Stimulated activated naive CD8-positive, alpha-beta T cell treated with anti-CD3 and anti-CD28 coated beads, Interleukin-15, amount 100 ng/mL, for 72 hours (primary cell): ENCODE results near the gene CSTB.
"Not testable (repeated sequence)": the region's sequence is repeated elsewhere in the genome, so short reads cannot be mapped to it uniquely, and the experiment has no call there.

Source experiments
- ATAC-seq: fragments of 150-1000 bp; cut with Tn5 transposase; 2 replicates; pipeline ENCODE4 v1.10.0; 2021; ENCODE audit warnings: mild to moderate bottlenecking, moderate library complexity
- DNase-seq, 2 donors: peaks; one replicate each; pipeline ENCODE4 v3.0.0; 2021 to 2022
- H3K27ac Mint-ChIP-seq, 2 donors: one replicate each; pipeline ENCODE4 v1.8.0; 2022; ENCODE audit warnings: mild to moderate bottlenecking in 2 of 2, mixed read lengths in 2 of 2, moderate library complexity in 2 of 2
- H3K27me3 Mint-ChIP-seq: one replicate; pipeline ENCODE4 v1.8.0; 2022; ENCODE audit warnings: mixed read lengths
- H3K4me1 Mint-ChIP-seq: one replicate; pipeline ENCODE4 v1.8.0; 2022; ENCODE audit warnings: mild to moderate bottlenecking, mixed read lengths
- H3K4me3 Mint-ChIP-seq, 2 donors: one replicate each; pipeline ENCODE4 v1.8.0; 2022; ENCODE audit warnings: mild to moderate bottlenecking in 2 of 2, mixed read lengths in 2 of 2, moderate library complexity in 1 of 2
- H3K9me3 Mint-ChIP-seq, 2 donors: one replicate each; pipeline ENCODE4 v1.8.0; 2022; ENCODE audit warnings: mixed read lengths in 2 of 2

CSTB gene, protein sequence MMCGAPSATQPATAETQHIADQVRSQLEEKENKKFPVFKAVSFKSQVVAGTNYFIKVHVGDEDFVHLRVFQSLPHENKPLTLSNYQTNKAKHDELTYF

DNA sequence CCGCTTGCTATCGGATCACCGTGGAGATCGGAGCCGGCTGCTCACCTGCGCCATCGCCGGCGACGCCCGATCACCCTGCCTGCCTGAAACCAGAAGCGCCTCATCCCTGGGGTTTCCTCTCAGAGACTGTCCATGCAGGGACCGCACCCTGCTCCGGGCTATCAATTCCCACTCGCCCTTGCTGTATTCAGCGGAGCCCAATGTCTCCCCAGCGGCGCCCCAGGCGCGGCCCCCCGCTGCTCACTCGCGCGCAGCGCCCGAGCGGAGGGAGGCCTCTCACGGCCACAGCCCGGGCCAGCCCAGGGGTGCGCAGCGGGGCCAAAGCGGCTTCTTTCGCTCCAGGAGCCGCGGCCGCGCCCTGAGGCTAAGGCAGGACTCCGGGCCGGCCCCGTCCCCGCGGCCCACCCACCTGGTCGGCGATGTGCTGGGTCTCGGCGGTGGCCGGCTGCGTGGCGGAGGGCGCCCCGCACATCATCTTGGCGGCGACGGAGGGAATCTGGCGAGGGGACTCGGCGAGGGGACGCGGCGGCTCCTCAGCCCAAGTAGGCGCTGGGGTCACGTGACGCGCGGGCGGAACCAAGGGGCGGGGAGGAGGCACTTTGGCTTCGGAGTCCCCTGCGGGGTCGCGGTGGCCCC lies at the start of gene CSTB:
CSTB (minus strand) TSS at position 514 of the 636 bp plus-strand sequence; CDS start at position 475, 39 bp downstream.
- ATAC-seq (peak; percentile 82), DNase-seq (peak; percentile 82 to 83)
- Mint-ChIP-seq H3K27me3 (no peaks in the 10 kb centered on the region), H3K9me3 (peaks cover 0 to 10% of the 10 kb centered on the region in 2 donors), H3K4me1 (peaks cover 67% of the 10 kb centered on the region), H3K4me3 (peak within 1 kb of the TSS; percentile 88 to 91), H3K27ac (peak within 1 kb of the TSS; percentile 78 to 87)

DNA sequence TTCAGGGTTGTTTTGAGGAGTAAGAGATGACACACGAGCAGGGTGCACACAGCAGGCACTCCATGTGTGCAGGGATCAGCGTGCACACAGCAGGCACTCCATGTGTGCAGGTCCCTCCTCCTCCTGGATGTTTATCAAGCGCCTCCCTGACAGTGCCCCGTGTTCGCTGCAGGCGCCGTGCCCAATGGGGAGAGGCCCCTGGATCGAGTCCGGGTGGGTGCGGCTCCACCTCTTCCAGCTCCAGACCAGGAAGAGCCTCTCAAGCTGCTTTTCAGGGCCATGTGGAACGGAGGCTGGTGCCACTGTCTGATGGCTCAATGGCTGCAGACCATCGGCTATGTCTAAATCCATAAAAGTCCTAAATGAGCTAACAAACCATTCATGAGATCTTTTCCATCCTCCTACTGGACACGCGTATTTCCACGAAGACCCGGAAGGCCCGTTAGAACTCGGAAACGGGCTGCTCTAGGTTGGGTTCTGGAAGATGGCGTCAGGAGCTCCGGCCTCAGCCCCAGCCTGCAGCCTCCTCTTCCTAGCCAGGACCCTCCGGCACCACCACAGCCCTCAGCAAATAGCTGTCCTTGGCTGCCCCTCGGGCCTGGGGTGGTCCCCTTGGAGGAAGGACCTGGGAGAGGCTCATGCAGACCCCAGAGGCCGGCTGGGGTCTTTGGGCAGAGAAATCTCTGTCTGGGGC lies 49.3 kb upstream of the CSTB start:
- Mint-ChIP-seq H3K27ac (no peak overlapping the region), H3K4me1 (no peaks in the 10 kb centered on the region), H3K27me3 (peaks cover 23% of the 10 kb centered on the region), H3K4me3 (no peak overlapping the region), H3K9me3 (no peaks in the 10 kb centered on the region)
- DNase-seq (no peak), ATAC-seq (no peak)

DNA sequence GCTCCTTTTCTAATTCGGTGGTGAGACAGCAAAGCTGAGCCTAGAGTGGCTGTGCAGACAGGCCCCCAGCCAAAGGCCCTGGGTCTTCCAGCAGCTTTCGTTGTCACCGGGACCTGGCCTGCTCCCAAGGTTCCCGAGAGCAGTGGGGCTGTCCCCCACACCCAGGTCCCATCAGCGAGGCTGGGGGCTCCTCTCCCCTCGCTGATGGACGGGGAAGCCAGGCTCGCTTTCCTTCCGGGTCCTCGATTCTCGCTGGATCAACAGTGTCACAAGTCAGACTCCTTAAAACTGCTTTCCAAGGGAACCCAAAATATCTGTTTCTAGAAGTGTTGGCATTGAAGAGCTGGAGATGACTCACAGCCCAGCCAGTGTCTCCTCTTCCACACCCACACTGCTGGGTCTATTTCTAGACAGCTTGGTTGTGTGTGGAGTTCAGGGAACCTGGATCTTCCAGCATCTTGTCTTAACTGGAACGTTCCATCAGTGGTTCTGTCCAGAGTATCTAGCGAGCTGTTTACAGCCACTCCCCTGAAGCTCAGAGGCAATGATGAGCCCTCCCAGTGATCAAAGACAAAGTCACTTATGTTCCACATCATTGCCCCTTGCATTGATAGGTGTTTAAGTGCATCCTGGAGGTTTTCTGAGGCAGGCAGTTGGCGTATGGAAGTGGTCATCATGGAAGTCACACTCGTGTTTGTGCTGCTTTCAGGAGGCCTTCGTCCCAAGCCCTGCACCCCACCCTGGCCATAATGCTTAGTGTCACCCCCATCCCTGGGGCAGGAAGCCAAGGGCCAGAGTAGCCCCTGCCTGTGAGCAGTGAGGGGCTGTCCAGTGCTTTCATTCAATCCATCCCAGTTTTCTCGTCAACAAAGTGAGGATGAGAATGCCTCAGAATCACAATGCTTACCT lies 48.5 kb upstream of the CSTB start:
- Mint-ChIP-seq H3K4me1 (no peaks in the 10 kb centered on the region), H3K4me3 (no peak overlapping the region), H3K27me3 (peaks cover 15% of the 10 kb centered on the region), H3K9me3 (no peaks in the 10 kb centered on the region), H3K27ac (no peak overlapping the region)
- DNase-seq: no peak
- no peak for ATAC-seq

DNA sequence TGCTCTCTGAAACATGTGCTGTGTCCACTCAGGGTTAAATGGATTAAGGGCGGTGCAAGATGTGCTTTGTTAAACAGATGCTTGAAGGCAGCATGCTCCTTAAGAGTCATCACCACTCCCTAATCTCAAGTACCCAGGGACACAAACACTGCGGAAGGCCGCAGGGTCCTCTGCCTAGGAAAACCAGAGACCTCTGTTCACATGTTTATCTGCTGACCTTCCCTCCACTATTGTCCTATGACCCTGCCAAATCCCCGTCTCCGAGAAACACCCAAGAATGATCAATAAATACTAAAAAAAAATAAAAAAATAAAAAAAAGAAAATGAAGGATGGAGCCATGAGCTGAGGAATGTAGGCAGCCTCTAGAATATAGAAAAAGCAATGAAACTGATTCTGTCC lies 46.6 kb upstream of the CSTB start:
- not testable (repeated sequence) for H3K27me3 Mint-ChIP-seq, H3K4me3 Mint-ChIP-seq, H3K27ac Mint-ChIP-seq, H3K4me1 Mint-ChIP-seq, ATAC-seq, DNase-seq, H3K9me3 Mint-ChIP-seq

DNA sequence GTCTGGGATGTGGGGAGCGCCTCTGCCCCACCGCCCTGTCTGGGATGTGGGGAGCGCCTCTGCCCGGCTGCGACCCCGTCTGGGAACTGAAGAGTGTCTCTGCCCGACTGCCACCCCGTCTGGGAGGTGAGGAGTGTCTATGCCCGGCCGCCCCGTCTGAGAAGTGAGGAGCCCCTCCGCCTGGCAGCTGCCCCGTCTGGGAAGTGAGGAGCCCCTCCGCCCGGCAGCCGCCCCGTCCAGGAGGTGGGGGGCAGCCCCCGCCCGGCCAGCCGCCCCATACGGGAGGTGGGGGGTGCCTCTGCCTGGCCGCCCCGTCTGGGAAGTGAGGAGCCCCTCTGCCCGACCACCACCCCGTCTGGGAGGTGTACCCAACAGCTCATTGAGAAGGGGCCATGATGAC lies 46.1 kb upstream of the CSTB start:
- not testable (repeated sequence) for H3K27me3 Mint-ChIP-seq, ATAC-seq, DNase-seq, H3K9me3 Mint-ChIP-seq, H3K4me3 Mint-ChIP-seq, H3K4me1 Mint-ChIP-seq
- peak overlapping the region in 1 of 2 donors; percentile 27 for H3K27ac Mint-ChIP-seq

DNA sequence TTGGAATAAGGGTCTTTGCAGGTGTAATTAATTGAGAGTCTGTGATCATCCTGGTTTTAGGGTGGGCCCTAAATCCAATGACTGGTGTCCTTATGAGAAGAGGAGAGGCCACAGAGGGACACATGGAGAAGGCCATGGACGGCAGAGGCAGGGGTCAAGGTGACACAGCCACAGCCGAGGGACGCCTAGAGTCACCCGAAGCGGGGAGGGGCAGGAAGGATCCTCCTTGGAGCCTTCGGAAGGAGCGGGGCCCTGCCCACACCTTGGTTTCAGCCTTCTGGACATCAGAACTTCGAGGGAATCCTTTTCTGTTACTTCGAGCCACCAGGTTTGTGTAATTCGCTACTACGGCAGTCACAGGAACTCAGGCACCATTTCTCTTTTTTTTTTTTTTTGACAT lies 44.4 kb upstream of the CSTB start:
- ATAC-seq: no peak
- peaks cover 5 to 9% of the 10 kb centered on the region in 2 donors for H3K9me3 Mint-ChIP-seq
- no peaks in the 10 kb centered on the region for H3K27me3 Mint-ChIP-seq
- peaks cover 4% of the 10 kb centered on the region for H3K4me1 Mint-ChIP-seq
- DNase-seq: no peak
- H3K27ac Mint-ChIP-seq: no peak overlapping the region
- no peak overlapping the region for H3K4me3 Mint-ChIP-seq

DNA sequence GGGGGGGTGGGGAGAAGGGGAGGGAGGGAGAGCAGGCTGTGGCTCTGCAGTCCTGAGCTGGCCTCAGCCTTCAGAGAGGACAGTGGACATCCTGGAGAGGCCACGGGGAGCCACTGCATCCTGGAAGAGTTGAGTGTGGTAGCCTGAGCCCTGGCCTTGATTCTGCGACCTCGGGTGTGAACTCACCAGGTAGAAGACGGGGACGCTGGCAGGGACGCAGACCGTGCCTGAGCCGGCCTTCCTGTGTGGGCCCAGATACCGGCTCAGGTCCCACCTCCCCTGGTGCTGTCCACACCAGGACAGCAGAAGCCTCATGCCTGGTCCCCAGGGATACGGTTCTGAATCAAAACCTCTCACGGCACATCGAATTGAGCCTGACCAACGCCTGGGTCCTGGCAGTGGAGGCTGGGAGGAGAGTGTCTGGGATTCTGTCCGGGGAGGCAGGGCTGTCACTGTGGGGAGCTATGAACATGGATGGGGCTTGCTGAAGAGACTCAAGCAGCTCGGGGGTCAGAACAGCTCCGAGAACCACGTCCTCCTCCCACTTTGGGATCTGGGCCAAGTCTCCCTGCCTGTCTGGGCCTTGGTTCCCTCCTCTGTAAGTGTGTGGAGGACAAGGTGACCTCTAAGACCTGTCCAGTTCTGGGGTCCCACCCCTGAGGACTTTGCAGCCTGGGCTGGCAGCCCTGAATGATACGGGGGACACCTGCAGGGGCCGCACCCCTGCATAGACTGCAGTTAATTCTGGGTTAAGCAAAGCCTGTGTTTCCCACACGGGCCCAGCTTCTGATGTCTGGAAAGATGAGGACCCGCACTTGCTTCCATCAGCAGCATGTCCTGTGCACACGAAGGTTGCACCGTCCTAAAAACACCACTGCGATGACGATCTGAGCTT lies 43.6 kb upstream of the CSTB start:
- no peak for DNase-seq
- H3K9me3 Mint-ChIP-seq: peaks cover 5 to 9% of the 10 kb centered on the region in 2 donors
- no peak overlapping the region for H3K4me3 Mint-ChIP-seq
- H3K27me3 Mint-ChIP-seq: no peaks in the 10 kb centered on the region
- peaks cover 8% of the 10 kb centered on the region for H3K4me1 Mint-ChIP-seq
- no peak overlapping the region for H3K27ac Mint-ChIP-seq
- no peak for ATAC-seq

DNA sequence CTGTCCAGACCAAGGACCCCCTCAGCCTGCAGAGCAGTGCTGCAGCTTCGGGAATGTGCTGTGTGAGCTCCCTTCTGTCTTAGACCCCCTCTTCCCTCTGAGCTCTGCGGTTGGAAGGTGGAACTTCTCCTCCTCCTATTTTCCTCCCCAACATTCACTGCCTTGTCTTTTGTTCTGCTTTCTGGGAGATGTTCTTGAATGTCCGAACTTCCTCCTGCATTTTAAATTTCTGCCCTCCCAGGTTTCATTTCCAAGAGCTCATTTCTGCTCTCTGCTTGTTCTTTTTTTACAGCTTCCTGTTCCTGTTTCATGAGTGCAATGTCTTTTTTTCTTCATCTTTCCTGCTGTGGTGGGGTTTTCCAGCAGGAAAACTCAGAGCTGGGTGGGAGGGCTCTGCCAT lies 42.6 kb upstream of the CSTB start:
- H3K27ac Mint-ChIP-seq: peak overlapping the region in 1 of 2 donors; percentile 54
- H3K4me3 Mint-ChIP-seq: no peak overlapping the region
- H3K4me1 Mint-ChIP-seq: peaks cover 14% of the 10 kb centered on the region
- ATAC-seq (no peak), DNase-seq (no peak)
- H3K27me3 Mint-ChIP-seq: no peaks in the 10 kb centered on the region
- H3K9me3 Mint-ChIP-seq: peaks cover 5 to 9% of the 10 kb centered on the region in 2 donors

DNA sequence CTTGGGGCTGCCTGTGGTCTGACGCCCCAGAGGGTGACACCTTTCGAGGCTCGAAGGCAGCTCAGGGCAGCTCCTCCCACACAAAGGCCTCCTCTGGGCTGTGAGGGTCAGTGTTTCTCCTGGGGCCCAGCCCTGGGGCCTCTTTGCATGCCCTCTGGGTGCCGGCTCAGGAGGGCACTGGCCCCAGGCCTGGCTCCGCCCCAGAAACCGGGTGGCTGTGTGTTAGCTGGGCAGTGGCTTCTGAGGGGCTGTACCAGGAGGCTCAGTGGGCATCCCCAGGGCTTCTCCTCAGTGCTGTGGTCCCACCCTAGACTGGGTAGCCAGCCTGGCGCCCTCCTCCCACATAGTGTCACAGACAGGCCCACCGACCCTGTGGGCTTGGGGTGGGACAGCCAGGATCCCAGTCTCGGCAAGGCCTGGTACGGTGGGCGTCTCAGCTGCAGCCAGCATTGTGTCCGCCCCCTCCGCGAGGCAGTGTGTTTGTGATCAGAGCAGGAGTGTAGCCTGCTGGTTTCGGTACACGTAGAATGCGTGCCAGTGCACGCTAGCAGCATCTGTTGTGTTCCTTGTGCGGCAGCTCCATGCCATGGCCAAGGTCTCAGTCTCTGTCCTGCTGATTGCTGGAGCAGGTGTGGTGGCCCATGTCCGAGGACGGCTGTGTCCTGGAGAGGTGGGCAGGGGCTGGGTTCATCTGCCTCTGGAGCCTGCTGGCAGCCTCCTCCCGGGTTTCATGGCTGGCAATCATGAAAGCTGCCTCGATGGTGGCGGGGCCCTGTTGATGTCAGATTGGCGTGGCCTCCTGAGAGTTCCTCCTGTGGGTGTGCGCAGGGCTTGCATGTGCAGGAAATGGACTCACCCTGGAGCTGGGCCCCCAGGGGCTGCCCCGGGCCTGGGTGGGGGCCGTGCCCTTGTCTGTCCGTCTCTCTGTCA lies 41.3 kb upstream of the CSTB start:
- Mint-ChIP-seq H3K27me3 (no peaks in the 10 kb centered on the region), H3K4me3 (no peak overlapping the region), H3K4me1 (peaks cover 18% of the 10 kb centered on the region), H3K27ac (no peak overlapping the region), H3K9me3 (peaks cover 5 to 9% of the 10 kb centered on the region in 2 donors)
- ATAC-seq: peak; percentile 8
- DNase-seq: no peak

DNA sequence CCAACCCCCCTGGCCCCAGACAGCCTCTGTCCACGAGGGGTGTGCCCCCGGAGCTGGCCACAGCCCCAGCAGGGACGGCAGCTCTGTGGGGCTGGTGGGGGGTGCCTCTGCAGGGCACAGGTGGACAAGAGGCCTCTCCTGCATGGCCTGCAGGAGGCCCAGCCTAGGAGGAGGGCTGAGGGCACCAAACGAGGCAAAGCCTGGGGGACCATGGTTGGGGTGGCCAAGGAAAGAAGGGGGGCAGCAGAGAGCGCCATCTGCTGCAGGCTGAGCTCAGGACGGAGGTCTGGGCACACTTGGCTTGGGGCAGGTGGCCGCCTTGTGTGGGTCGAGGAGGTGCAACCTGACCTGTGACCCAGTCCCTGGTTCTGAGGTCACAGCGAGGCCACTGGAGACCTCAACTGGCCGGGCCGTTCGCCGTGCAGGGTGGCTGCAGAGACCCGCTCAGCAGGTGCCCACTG lies 40.5 kb upstream of the CSTB start:
- H3K27me3 Mint-ChIP-seq: no peaks in the 10 kb centered on the region
- H3K4me3 Mint-ChIP-seq: no peak overlapping the region
- H3K27ac Mint-ChIP-seq: peak overlapping the region in 1 of 2 donors; percentile 27
- ATAC-seq (no peak), DNase-seq (no peak)
- peaks cover 5 to 9% of the 10 kb centered on the region in 2 donors for H3K9me3 Mint-ChIP-seq
- H3K4me1 Mint-ChIP-seq: peaks cover 22% of the 10 kb centered on the region

DNA sequence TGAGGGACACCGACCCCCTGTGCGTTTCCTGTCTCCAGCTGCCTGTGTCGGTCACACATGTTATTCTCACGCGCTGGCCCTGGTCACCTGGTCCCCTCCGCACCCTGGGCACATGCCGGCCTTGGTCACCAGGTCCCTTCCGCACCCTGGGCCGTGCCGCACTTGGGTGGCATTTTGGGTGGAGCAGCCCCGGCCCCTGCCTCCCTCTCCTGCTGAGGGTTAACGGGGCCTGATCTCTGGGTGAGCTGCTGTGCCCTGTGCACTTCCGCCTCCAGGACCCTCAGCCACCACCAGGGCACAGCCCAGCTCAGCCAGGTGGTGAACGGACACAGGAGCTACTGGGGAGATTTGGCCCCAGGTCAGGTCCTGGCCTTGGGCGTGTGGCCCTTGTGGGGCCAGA lies 39.9 kb upstream of the CSTB start:
- H3K27ac Mint-ChIP-seq: no peak overlapping the region
- peaks cover 24% of the 10 kb centered on the region for H3K4me1 Mint-ChIP-seq
- ATAC-seq: no peak
- no peak overlapping the region for H3K4me3 Mint-ChIP-seq
- DNase-seq: no peak
- H3K9me3 Mint-ChIP-seq: peaks cover 5 to 9% of the 10 kb centered on the region in 2 donors
- no peaks in the 10 kb centered on the region for H3K27me3 Mint-ChIP-seq

DNA sequence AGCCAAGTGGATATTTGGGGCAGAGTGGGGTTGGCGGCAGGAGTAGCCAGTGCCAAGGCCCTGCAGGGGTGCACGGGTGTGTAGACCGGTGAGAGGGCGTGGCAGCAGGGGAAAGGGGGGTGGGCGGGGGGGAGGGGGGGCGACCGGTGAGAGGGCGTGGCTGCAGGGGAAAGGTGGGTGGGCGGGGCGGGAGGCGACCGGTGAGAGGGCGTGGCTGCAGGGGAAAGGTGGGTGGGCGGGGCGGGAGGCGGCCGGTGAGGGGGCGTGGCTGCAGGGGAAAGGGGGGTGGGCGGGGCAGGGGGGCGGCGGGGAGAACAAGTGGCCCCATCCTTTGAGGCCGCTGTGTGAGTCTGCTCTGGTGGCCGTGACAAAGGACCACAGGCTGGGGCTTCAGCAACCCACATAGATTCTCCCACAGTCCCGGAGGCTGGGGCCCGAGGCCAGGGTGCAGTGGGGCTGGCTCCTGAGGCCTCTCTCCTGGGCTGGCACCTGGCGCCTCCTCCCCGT lies 39.1 kb upstream of the CSTB start:
- no peak for ATAC-seq
- H3K27me3 Mint-ChIP-seq: no peaks in the 10 kb centered on the region
- peaks cover 31% of the 10 kb centered on the region for H3K4me1 Mint-ChIP-seq
- no peak for DNase-seq
- peaks cover 5 to 9% of the 10 kb centered on the region in 2 donors for H3K9me3 Mint-ChIP-seq
- H3K27ac Mint-ChIP-seq: no peak overlapping the region
- H3K4me3 Mint-ChIP-seq: no peak overlapping the region

DNA sequence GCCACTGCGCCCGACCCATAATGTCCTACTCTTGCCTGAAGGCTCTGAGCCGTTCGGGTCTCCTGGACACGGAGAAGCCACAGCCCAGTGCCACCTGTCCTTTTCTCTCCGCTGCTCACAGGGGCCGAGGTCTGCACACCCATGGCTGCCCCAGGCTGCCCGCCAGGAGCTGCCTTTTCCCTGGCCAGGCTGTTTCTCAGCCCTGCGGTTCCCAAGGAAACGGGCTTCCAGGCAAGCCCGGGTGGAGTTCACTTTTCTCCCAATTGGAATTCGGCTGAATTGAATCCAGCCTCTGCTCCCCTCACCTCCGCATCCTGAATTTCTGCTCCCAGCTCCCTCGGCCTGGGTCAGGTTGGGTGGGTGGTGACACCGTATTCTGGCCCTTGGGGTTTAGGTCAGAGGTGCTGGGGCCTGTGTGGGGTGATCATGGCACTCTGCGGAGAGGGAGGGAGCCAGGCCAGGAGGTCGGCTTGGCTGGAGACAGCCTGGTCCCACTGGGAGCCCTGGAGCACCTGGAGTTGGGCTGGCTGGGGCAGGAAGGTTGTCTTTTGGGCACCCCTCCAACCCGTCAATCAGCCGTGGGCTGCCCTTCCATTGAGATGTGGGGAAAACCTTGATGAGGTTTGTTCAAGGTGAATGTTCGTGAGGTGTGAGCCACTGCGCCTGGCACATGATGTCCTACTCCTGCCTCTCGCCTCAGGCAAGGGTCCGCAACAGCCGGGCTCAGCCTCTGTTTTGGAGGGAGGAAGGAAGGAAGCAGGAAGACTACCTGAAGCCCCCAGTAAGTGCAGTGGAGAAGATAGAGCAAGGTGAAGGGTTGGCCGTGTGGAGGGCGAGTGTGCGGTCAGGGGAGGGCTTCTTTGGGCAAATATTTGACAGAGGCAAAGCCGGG lies 38.4 kb upstream of the CSTB start:
- Mint-ChIP-seq H3K27me3 (no peaks in the 10 kb centered on the region), H3K4me1 (peaks cover 31% of the 10 kb centered on the region), H3K27ac (peak overlapping the region in 1 of 2 donors; percentile 68), H3K4me3 (peak overlapping the region in 1 of 2 donors; percentile 18), H3K9me3 (peaks cover 5 to 9% of the 10 kb centered on the region in 2 donors)
- ATAC-seq (no peak), DNase-seq (no peak)
